Measurements from ENCODE around the gene MAT2A.
"Not testable (repeated sequence)": the region's sequence is repeated elsewhere in the genome, so short reads cannot be mapped to it uniquely, and the experiment has no call there.

The MAT2A gene

DNA sequence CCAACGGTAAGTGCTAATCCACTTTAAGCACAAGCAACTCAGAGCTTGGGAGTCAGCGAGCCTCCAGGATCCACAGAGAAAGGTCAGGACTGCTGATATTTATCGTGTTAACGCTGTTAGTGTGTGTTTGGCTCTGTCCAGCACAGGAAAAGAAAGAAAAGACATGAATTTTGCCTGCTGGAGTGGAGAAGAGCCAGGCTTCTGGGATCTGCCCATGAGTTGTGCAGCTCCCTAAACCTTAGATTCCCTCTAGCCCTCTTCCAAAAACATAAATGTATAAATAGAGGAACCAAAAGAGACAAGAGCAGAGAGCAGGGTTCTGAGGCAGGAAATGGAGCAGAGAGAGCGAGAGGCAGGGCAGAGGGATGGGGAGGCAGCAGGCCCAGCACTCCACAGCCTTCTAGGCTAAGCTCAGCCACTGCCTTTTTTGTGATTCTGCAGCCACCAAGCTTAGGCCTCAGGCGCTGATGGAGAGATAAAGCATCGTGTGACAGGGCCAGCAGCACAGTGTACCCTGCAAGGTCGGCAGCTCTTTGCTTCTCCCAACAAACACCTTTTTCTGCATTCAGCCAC lies 14.5 kb upstream of the MAT2A start:
- DNase-seq (ENCODE audit: low read depth): no peak

DNA sequence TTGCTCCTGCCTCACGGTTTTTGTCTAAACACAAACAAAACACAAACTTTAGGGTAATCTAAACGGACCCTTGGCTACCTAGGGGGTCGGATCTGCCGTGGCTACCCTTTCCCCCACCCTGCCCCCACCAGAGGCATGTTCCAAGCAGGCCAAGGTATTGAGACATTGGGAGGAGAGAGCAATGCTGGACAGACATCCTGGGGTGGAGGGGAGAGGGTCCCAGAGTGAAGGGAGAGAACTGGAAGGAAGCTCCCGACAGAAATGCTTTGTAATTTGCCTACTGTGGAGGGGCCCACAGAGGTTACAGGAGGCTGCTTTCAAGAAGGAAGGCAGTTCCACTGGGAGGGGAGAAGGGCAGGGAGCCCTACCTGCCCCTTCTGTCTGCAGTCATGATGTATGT lies 13.9 kb upstream of the MAT2A start:
- DNase-seq (ENCODE audit: low read depth): no peak

DNA sequence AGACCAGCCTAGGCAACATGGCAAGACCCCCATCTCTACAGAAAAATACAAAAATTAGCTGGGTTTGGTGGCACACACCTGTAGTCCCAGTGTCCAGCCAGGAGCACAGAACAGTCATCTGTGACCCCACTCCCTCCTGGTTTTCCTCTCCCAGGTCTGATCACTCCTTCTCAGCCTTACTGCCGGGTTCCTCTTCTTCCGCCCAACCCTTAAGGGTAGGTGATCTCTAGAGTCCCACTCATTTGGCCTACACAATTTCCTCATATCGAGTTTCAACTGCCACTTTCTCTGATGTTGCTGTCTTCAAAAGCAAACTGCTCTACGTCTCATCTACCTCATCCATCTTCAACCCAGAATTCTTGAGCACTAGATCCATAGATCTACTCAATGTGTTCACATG lies 13.4 kb upstream of the MAT2A start:
- DNase-seq (ENCODE audit: low read depth): no peak

DNA sequence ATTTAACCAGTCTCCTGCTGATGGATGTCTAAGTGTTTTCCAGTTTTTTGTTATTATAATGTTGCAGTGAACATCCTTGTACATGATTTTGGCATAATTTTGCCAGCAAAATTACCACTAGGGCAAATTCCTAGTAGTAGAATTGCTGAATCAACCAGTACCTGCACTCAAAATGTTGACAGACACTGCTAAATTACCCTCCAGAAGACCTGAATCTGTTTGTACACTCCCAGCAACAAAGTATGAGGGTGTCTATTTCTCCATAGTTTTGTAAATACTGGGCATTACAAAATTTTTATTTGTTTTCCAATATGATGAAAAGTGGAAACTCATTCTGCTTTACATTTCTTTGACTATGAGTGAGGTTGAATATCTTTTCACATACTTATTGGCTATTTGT lies 11.2 kb upstream of the MAT2A start:
- no peak for DNase-seq (ENCODE audit: low read depth)

DNA sequence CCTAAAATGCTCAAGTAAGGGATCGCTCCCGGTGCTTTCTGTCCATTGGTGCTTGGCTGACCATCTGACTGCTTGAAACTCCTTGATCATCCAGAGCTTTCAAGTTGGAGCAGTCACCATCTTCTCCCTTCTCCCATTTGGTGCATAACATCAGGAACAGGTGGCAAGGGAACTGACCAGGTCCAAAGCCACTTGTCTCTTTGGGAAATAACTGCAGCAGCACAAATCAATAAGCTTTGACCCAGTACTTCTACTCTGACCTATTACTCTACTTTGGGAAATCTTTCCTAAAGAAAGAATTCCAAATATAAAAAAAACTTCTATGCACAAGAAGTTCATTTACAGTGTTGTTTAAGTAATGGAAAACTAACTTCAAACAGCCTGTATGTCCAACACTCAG lies 10.6 kb upstream of the MAT2A start:
- no peak for DNase-seq (ENCODE audit: low read depth)

DNA sequence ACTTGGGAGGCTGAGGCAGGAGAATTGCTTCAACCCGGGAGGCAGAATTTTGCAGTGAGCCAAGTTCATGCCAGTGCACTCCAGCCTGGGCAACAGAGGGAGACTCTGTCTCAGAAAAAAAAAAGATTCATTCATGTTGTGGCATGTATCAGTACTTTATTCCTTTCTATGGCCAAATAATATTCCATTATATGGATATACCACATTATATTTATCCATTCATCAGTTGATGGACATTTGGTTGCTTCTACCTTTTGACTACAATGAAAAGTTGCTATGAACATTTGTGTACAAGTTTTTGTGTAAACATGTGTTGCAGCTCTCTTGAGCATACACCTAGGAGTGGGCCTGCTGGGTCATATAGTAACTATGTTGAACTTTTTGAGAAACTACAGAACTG lies 9.2 kb upstream of the MAT2A start:
- no peak for DNase-seq (ENCODE audit: low read depth)

DNA sequence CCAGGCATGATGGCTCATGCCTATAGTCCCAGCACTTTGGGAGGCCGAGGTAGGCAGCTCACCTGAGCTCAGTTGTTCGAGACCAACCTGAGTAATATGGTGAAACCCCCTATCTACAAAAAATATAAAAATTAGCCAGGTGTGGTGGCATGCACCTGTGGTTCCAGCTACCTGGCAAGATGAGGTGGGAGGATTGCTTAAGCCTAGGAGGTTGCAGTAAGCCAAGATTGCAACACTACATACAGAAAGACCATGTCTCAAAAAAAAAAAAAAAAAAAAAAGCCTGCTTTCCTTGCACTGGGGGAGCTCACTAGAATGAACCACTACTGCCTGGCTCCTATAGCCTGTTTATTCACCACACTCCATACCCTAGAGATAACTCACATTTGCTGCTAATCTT lies 7.4 kb upstream of the MAT2A start:
- DNase-seq (ENCODE audit: low read depth): no peak

DNA sequence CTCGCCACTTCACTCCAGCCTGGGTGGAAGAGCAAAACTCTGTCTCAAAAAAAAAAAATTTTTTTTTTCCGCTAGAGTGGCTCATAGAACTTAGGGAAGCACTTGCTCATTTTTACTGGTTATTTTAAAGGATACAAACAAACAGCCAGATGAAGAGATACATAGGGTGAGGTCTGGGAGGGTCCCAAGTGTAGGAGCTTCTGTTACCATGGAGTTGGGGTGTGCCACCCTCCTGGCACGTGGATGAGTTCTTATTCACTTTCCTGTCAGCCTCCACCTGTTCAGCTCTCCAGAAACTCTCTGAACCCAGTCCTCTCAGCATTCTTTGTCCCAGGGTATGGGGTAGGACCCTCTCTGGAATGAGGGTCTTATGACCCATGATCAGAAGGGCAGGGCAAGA lies 4.9 kb upstream of the MAT2A start:
- DNase-seq (ENCODE audit: low read depth): no peak

DNA sequence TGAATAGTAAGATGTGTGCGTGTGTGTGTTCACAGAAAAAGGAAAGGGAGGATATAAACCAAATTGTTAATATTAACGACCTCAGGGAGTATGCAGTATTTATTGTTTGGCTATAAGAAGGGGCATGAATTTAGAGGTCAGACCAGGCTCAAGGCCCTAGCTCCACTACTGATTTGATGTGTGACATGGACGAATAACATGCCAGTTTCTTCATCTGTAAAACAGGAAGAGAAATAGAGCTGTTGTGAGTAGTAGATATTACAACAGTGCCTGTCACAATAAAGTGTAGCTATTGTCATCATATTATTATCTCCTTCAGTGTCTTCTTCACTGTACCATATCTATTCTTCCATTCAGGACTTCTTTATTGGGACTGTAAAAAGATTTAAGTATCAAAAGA lies 4.1 kb upstream of the MAT2A start:
- DNase-seq (ENCODE audit: low read depth): no peak

DNA sequence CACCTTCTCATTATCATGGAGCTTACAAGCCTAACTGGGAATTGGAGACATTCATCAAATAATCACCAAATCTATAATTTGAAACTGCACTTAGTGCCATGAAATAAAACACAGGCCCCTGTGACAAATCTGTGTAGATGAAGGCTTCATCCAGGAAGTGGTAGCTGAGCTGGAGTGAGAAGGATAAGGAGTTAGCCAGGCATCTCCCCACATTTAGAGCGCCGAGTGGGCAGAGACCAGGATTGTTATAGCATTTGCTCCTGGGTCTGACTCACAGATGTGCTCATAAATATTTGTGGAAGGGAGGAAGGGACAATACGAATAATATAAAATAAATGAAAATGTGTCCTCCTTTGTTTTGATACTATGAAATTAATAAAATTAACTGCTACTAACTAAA lies 2.5 kb upstream of the MAT2A start:
- peak; percentile 50 for DNase-seq (ENCODE audit: low read depth)

DNA sequence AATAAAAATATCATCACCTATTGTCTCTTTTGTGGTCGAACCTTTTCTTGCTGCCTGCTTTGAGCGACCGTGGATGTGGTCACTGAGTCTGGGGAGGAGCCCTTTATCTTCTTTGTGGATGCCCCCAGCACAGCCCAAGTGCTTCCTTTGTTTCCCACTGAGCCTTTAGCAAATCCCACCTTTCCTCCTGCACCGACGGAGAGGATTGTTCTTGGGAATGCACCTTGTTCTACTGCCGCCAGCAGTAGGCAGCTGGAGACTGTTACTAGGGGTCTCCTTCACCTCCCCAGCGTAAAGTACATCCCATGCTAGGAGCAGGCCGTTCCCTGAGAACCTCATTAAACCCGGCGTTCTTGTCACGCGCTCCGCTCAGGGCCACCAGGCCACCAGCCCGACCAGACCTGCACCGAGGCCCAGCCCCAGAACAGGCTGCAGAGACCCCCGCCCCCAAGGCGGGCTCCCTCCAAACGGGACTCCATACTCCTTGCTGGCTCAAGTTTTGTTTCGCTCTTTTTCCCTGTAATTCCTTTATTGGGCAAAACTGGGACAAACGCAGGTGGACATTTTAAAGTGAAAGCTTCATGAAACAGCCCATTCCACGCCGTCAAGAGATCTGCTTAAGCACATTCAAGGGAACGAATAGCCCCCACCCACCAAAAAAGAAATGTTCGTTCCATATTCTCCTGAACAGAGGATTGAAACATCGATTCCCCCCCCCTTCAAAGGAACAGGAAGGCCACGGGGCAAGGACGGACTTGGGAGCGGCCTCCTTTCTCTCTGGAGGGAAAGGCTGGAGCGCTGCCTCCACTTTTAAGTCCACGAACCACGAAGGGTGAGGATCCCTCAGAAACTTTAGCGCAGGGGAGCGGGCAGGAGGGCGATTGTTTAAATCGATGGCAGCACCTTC lies 1.1 kb upstream of the MAT2A start:
- DNase-seq (ENCODE audit: low read depth): peak; percentile 25

DNA sequence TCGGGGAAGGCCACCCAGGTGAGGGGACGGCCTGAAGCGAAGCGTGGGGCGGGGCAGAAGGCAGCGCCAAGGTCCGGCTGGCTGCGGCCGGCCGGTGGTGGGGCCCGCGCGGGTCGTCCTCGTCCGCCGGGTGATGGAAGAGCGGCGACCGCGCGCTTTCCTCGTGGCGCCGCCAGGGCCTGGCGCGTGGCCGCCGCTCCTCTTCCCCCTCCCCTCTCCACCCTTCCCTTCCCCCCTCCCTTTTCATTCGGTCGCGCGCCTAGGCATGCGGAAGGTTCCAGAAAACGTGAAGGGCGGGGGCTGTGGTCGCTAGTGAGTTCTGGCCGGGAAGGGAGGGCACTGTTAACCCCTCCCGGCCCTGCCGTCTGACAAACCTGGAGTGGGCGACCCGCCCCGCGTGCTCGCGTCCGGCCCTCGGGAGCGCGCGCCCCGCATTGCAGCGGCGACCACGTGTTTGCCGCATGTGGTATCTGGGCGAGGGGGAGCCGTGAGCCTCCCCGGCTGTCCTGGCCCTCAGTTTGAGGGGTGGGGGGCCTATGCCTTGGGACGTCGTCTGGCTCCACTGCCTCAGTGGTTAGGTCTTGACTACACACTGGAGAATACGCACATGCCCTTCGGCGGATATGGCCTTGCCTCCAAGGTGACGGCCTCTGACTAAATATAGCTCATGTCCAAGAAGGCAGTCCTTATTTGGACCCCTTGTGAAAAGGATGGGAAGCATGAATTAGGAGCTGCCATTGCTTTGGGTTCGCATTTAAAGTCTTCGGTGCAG lies 579 bp downstream of the MAT2A start:
- DNase-seq (ENCODE audit: low read depth): peak; percentile 37

DNA sequence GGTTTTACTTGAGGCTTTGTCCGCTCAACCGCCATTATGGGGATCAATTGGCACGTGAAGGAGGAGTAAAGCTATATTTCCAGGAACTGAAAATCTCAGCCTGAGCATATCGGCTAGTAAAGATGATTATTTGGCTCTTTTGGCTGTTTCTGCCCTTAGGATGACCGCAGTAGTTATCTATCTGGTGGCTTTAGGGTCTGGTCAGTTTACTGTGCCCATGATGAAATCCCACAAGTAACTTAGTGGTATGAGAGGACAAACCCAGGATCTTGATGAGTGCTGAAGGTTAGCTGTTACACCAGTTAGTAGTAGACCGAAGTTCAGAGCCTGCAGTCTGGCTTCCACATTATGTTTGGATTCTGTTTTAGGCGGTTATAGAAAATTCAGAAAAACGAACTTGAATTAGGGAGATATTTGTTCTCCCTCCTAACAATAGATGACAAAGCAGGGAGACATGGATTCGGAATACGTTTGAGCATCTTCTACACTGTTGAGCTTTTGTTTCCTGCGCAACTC lies 1.2 kb downstream of the MAT2A start:
- no peak for DNase-seq (ENCODE audit: low read depth)

DNA sequence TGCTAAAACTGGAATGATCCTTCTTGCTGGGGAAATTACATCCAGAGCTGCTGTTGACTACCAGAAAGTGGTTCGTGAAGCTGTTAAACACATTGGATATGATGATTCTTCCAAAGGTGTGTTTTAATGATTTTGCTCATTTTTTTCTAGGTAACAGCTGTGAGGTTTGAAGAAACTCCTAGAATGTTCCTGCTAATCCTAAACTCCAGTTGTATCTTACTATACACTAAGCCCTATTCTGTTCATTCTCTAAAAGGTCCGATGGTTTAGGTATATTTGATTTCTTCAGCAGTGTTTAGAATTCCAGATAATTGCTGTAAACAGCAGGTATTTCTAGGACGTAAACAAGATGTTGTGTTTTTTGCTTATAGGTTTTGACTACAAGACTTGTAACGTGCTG lies 2.3 kb downstream of the MAT2A start:
- DNase-seq (ENCODE audit: low read depth): no peak

DNA sequence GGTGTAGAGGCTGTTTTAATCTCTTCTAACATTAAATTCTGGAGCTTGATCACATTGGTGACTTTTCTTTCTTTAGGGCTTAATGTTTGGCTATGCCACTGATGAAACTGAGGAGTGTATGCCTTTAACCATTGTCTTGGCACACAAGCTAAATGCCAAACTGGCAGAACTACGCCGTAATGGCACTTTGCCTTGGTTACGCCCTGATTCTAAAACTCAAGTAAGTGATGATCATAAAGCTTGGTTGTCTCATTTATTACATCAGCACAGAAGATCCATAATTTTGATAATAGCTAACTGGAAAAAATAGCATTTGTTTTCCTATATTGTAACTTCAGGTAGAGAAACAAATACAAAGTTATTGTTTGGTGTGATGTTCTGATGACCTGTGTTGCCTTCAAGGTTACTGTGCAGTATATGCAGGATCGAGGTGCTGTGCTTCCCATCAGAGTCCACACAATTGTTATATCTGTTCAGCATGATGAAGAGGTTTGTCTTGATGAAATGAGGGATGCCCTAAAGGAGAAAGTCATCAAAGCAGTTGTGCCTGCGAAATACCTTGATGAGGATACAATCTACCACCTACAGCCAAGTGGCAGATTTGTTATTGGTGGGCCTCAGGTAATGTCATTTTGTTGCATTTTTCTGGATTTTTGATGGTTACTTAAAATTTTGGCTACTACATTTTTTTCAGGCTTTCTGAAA lies 2.9 kb downstream of the MAT2A start:
- DNase-seq (ENCODE audit: low read depth): no peak

DNA sequence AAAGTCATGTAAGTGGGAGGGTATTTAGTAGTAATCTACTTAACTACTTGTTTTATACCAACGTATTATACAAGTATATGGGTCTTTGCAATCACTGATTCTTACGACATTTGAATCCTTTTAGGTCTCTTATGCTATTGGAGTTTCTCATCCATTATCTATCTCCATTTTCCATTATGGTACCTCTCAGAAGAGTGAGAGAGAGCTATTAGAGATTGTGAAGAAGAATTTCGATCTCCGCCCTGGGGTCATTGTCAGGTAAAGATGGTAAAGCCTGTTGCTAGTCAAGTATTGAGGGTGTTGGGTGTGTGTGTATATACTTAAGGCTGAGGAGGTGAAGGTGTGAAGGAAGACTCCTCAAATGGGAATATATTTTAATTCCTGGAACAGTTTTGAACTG lies 3.8 kb downstream of the MAT2A start:
- no peak for DNase-seq (ENCODE audit: low read depth)

DNA sequence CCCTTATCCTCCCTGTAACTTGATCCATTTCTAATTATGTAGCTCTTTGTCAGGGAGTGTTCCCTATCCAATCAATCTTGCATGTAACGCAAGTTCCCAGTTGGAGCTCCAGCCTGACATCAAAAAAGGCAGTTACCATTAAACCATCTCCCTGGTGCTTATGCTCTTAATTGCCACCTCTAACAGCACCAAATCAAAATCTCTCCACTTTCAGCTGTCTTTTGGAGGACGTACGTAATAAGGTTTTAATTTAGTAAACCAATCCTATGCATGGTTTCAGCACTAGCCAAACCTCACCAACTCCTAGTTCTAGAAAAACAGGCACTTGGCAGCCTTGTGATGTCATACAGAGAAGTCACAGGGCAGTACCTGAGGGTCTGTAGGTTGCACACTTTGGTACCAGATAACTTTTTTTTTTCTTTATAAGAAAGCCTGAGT lies 5.3 kb downstream of the MAT2A start:
- not testable (repeated sequence) for DNase-seq (ENCODE audit: low read depth)

DNA sequence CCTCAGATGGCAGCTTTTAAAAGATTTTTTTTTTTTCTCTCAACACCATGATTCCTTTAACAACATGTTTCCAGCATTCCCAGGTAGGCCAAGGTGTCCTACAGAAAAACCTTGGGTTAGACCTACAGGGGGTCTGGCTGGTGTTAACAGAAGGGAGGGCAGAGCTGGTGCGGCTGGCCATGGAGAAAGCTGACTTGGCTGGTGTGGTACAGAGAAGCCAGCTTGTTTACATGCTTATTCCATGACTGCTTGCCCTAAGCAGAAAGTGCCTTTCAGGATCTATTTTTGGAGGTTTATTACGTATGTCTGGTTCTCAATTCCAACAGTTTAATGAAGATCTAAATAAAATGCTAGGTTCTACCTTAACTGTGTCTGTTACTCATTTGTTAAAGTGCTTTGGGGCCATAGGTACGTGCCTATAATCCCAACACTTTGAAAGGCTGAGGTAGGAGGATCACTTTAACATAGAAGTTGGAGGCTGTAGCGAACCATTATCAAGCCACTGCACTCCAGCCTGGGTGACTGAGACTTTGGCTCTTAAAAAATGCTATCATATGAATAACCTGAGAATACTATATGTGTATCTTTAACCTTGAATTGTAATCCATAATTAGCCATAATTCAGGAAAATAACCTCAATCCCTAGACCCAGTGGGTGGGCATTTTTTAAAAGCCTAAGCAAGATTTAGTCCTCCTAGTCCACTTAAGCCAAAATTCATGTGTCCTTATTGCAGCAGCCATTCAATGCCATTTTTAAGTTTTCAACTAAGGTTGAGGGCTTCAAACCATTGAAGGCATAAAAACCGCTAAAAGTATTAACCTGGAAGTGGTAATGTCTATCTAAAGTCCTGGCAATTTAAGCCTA lies 6.2 kb downstream of the MAT2A start:
- not testable (repeated sequence) for DNase-seq (ENCODE audit: low read depth)

DNA sequence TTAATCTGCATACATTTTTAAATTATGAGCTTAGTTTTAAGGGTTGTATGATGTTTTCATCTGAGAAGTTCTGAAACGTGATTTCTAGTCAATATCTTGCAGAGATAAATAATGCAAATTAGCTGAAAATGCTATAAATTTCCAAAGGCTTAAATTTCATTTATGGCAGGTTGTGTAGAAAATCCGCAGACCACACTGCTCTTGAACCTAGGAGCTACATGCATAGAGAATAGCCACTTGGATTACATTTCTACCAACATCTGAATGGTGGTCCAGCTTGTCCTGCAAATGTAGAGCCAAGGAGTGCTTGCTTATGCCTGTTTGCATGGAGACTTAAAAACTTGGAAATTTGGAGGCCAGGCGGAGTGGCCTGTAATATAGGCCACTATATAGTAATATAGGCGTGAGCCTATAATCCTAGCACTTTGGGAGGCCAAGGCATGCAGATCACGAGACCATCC lies 6.8 kb downstream of the MAT2A start:
- no peak for DNase-seq (ENCODE audit: low read depth)

DNA sequence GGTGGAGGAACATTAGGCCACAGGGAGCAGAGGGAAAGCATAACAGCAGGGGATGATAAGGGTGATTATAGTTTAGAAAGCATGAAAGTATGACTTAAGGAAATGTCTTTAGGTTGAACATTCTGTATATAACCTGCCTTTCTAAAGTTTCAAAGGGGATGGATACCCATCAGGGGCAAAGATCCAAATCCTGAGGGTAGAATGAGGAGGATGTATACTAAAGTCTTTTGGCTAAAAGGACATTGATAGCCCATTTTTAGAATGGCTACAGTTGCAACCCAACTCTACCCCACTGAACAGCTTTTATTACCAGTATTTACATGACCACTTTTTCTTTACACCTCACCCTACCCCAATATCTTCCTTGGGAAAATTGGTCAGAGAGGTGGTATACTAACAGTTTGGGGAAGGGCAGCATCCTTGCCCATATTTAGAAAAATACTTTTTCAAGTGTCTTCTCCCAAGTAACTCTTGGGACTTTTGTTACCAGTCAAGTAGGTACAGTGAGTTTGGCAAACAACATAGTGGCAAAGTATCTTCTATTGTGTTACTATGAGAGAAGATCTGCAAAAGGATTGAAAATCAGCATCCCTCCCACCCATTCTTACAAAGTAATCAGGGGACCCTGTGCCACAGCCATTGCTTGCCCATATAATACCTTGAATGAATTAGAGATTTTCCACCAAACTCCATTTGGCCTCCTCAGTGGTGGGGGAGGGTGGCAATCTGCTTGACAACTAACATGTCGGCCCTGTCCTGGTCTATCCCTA lies 8.3 kb downstream of the MAT2A start:
- no peak for DNase-seq (ENCODE audit: low read depth)

Measured in GM04504 (cell line).